HS-5 (cell line): ENCODE data around the gene TBX18.

Source experiments
- DNase-seq: peaks from one replicate; pipeline ENCODE4 v3.0.0-alpha.2; 2012; ENCODE audit warnings: low read depth

Gene TBX18

GRCh38 chr6:84671183-84671582 is 93.2 kb downstream of the TBX18 start:
- DNase-seq: no peak

GRCh38 chr6:84669945-84670344 is 94.5 kb downstream of the TBX18 start:
- no peak for DNase-seq

GRCh38 chr6:84667252-84668213 is 96.9 kb downstream of the TBX18 start:
- no peak for DNase-seq

- no peak for DNase-seq
Observed at GRCh38 chr6:84665401-84665800, 99.0 kb downstream of the TBX18 start.

- no peak for DNase-seq
Observed at GRCh38 chr6:84663866-84664265, 100.5 kb downstream of the TBX18 start.

- no peak for DNase-seq
Observed at GRCh38 chr6:84657486-84657885, 106.9 kb downstream of the TBX18 start.

GRCh38 chr6:84657025-84657424 is 107.4 kb downstream of the TBX18 start:
- no peak for DNase-seq

- DNase-seq: no peak
Observed at GRCh38 chr6:84653027-84653551, 111.3 kb downstream of the TBX18 start.

- DNase-seq: peak; percentile 94
Observed at GRCh38 chr6:84652356-84653026, 111.9 kb downstream of the TBX18 start.

GRCh38 chr6:84651583-84651982 is 112.8 kb downstream of the TBX18 start:
- no peak for DNase-seq

- DNase-seq: no peak
Observed at GRCh38 chr6:84648444-84648843, 116.0 kb downstream of the TBX18 start.

- peak; percentile 38 for DNase-seq
Observed at GRCh38 chr6:84645563-84646266, 118.7 kb downstream of the TBX18 start.

- DNase-seq: peak; percentile 38
Observed at GRCh38 chr6:84645000-84645399, 119.4 kb downstream of the TBX18 start.

GRCh38 chr6:84643778-84644177 is 120.6 kb downstream of the TBX18 start:
- no peak for DNase-seq

GRCh38 chr6:84641076-84641475 is 123.3 kb downstream of the TBX18 start:
- no peak for DNase-seq

GRCh38 chr6:84639396-84639795 is 125.0 kb downstream of the TBX18 start:
- DNase-seq: no peak

GRCh38 chr6:84638286-84638685 is 126.1 kb downstream of the TBX18 start:
- DNase-seq: no peak
